NB4 (cell line): ENCODE measurements around the gene BRWD1.

Source experiments
- MYC ChIP-seq: IDR thresholded peaks from 2 replicates; pipeline ENCODE4 v1.6.1; 2011; ENCODE audit warnings: low read depth, low read length
- POLR2A ChIP-seq: IDR thresholded peaks from 2 replicates; pipeline ENCODE4 v1.6.1; 2011; ENCODE audit warnings: mild to moderate bottlenecking; ENCODE audit not compliant: insufficient read length; ENCODE audit errors: extremely low read depth
- TF ChIP-seq, protein P1 (sequence below): IDR thresholded peaks from one replicate; pipeline ENCODE4 v1.5.1; 2012; ENCODE audit warnings: low read depth, low read length
- TF ChIP-seq, protein P2 (sequence below): IDR thresholded peaks from 2 replicates; pipeline ENCODE4 v1.6.1; 2011; ENCODE audit warnings: low read depth, low read length

DNA sequence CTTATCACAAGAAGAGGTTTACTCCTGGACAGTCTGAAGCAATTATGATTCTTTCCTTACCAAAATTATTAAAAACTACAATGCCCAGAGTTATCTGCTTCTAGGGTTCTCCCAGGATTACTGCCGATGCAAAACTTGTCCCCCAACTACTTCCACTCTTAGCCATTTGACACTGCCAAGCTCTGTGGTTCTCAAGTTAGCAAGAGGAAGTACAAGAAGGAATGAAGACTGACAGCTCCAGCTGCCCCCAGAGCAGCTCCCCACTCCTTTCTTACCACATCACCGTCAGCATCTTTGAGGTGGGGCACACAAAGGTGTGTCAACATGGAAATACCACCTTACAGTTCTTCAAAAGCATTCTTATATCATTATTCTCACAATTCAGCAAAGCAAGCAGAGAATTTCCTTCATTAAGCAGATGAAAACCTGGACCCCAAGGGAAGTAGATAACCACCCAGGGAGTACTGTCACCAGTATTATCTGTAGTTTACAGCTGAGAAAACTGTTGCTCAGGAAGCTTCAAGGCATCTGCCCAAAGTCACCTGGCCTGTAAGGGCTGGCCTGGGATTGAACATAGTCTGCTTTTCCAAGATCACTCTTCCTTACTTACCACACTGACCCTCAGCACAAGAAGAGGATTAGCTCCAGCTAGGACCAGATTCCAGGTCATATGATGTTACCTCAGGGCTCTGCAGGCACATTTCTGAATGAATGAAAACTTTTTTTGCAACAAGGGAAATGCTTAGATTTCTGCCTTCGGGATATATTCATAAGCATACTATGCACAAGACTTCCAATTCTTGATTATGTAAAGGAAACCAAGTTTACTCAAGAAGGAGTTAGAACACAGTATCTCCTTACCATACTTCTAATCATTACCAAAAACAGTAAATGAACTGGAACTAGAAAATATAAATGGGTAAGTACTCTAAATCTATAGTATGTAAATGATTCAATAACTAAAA, 139.4 kb downstream of the BRWD1 start:
- TF ChIP-seq, protein P1, sequence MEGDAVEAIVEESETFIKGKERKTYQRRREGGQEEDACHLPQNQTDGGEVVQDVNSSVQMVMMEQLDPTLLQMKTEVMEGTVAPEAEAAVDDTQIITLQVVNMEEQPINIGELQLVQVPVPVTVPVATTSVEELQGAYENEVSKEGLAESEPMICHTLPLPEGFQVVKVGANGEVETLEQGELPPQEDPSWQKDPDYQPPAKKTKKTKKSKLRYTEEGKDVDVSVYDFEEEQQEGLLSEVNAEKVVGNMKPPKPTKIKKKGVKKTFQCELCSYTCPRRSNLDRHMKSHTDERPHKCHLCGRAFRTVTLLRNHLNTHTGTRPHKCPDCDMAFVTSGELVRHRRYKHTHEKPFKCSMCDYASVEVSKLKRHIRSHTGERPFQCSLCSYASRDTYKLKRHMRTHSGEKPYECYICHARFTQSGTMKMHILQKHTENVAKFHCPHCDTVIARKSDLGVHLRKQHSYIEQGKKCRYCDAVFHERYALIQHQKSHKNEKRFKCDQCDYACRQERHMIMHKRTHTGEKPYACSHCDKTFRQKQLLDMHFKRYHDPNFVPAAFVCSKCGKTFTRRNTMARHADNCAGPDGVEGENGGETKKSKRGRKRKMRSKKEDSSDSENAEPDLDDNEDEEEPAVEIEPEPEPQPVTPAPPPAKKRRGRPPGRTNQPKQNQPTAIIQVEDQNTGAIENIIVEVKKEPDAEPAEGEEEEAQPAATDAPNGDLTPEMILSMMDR: no peak
- TF ChIP-seq MYC (no peak), POLR2A (no peak)
- TF ChIP-seq, protein P2, sequence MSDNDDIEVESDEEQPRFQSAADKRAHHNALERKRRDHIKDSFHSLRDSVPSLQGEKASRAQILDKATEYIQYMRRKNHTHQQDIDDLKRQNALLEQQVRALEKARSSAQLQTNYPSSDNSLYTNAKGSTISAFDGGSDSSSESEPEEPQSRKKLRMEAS: no peak
